ENCODE results near the gene GPHA2.

Gene GPHA2

DNA sequence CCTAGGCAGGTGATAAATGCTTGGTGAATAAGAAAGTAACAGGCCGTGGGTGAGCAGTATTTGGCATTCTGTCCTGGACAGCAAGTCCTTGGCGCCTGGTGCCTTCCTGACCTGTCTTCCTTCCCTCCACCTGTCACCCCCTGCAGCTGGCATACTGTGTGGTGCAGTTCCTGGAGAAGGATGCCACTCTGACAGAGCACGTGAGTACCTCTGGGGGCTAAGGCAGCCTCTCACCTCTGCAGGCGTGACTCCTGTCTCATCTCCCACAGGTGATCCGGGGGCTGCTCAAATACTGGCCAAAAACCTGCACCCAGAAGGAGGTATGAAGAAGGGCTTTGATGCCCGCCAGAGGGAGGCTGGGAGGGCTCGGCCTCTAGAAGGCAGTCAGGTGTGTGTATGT is 4.4 kb downstream of the GPHA2 start:
- Histone ChIP-seq H3K9me2 (replicated peaks; ENCODE audit: insufficient read depth, low read length) (no peaks in the 10 kb centered on the region), H3K79me2 (ENCODE audit: low read length) (no peaks in the 10 kb centered on the region), H3K27ac (ENCODE audit: low read length) (no peak overlapping the region), H3K36me3 (replicated peaks; ENCODE audit: insufficient read depth, low read length) (no peaks in the 10 kb centered on the region), H3K27me3 (replicated peaks; ENCODE audit: insufficient read depth, low read length) (no peaks in the 10 kb centered on the region), H2AFZ (ENCODE audit: low read length) (no peak overlapping the region), H3F3A (ENCODE audit: insufficient read depth, low read length) (no peaks in the 10 kb centered on the region), H3K9me3 (replicated peaks; ENCODE audit: insufficient read depth, low read length) (no peaks in the 10 kb centered on the region), H4K20me1 (ENCODE audit: insufficient read depth, low read length) (no peaks in the 10 kb centered on the region), H3K9ac (ENCODE audit: low read length) (no peak overlapping the region), H3K4me2 (ENCODE audit: low read depth, low read length) (no peak overlapping the region), H3K4me3 (ENCODE audit: low read length) (no peak overlapping the region), H3K4me1 (ENCODE audit: low read length) (no peaks in the 10 kb centered on the region)
- TF ChIP-seq EZH2 (optimal IDR thresholded peaks at IDR 0.05; ENCODE audit: low read depth, low read length) = no peak
- TF ChIP-seq, protein P1, sequence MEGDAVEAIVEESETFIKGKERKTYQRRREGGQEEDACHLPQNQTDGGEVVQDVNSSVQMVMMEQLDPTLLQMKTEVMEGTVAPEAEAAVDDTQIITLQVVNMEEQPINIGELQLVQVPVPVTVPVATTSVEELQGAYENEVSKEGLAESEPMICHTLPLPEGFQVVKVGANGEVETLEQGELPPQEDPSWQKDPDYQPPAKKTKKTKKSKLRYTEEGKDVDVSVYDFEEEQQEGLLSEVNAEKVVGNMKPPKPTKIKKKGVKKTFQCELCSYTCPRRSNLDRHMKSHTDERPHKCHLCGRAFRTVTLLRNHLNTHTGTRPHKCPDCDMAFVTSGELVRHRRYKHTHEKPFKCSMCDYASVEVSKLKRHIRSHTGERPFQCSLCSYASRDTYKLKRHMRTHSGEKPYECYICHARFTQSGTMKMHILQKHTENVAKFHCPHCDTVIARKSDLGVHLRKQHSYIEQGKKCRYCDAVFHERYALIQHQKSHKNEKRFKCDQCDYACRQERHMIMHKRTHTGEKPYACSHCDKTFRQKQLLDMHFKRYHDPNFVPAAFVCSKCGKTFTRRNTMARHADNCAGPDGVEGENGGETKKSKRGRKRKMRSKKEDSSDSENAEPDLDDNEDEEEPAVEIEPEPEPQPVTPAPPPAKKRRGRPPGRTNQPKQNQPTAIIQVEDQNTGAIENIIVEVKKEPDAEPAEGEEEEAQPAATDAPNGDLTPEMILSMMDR (IDR thresholded peaks at IDR 0.05; ENCODE audit: low read length) = no peak
- TF ChIP-seq EZH2phosphoT487 (IDR thresholded peaks at IDR 0.05; ENCODE audit: low read length) = no peak
- no peak for DNase-seq

DNA sequence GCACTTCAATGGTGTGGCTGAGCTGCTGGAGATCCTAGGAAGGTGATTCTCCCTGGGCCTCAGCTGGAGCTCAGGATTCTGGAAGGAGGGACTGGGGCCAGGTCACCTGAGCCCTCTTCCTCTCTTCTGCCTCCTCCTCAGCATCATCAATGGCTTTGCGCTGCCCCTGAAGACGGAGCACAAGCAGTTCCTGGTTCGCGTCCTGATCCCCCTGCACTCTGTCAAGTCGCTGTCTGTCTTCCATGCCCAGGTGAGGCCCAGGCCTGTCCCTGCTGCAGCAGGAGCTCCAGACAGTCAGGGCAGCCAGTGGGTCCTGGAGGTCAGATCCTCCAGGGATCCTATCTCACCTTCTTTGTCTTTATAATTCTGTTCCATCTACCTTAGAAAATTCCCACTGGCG is 5.4 kb downstream of the GPHA2 start:
- H3K4me2 ChIP-seq (ENCODE audit: low read depth, low read length) = no peak overlapping the region
- H3K4me1 ChIP-seq (ENCODE audit: low read length) = no peaks in the 10 kb centered on the region
- no peak overlapping the region for H2AFZ ChIP-seq (ENCODE audit: low read length)
- H4K20me1 ChIP-seq (ENCODE audit: insufficient read depth, low read length) = no peaks in the 10 kb centered on the region
- H3K4me3 ChIP-seq (ENCODE audit: low read length) = no peak overlapping the region
- H3F3A ChIP-seq (ENCODE audit: insufficient read depth, low read length) = no peaks in the 10 kb centered on the region
- H3K79me2 ChIP-seq (ENCODE audit: low read length) = no peaks in the 10 kb centered on the region
- H3K9me2 ChIP-seq (replicated peaks; ENCODE audit: insufficient read depth, low read length) = no peaks in the 10 kb centered on the region
- H3K9me3 ChIP-seq (replicated peaks; ENCODE audit: insufficient read depth, low read length) = no peaks in the 10 kb centered on the region
- no peak overlapping the region for H3K9ac ChIP-seq (ENCODE audit: low read length)
- no peaks in the 10 kb centered on the region for H3K36me3 ChIP-seq (replicated peaks; ENCODE audit: insufficient read depth, low read length)
- H3K27me3 ChIP-seq (replicated peaks; ENCODE audit: insufficient read depth, low read length) = no peaks in the 10 kb centered on the region
- no peak overlapping the region for H3K27ac ChIP-seq (ENCODE audit: low read length)
- TF ChIP-seq, protein P1 (IDR thresholded peaks at IDR 0.05; ENCODE audit: low read length) = no peak
- no peak for TF ChIP-seq EZH2 (optimal IDR thresholded peaks at IDR 0.05; ENCODE audit: low read depth, low read length)
- DNase-seq = no peak

GRCh38 chr11:64929625-64930024 is 6.1 kb downstream of the GPHA2 start:
- H3K4me1 ChIP-seq (ENCODE audit: low read length) = no peaks in the 10 kb centered on the region

GRCh38 chr11:64928957-64929356 is 6.7 kb downstream of the GPHA2 start:
- Histone ChIP-seq H3K27me3 (replicated peaks; ENCODE audit: insufficient read depth, low read length) (no peaks in the 10 kb centered on the region), H3K4me2 (ENCODE audit: low read depth, low read length) (no peak overlapping the region), H3K4me3 (ENCODE audit: low read length) (no peak overlapping the region), H3K79me2 (ENCODE audit: low read length) (no peaks in the 10 kb centered on the region), H3K9ac (ENCODE audit: low read length) (no peak overlapping the region), H3K9me2 (replicated peaks; ENCODE audit: insufficient read depth, low read length) (no peaks in the 10 kb centered on the region), H3K27ac (ENCODE audit: low read length) (no peak overlapping the region), H4K20me1 (ENCODE audit: insufficient read depth, low read length) (no peaks in the 10 kb centered on the region), H3K4me1 (ENCODE audit: low read length) (no peaks in the 10 kb centered on the region), H3K9me3 (replicated peaks; ENCODE audit: insufficient read depth, low read length) (no peaks in the 10 kb centered on the region), H2AFZ (ENCODE audit: low read length) (no peak overlapping the region), H3K36me3 (replicated peaks; ENCODE audit: insufficient read depth, low read length) (no peaks in the 10 kb centered on the region), H3F3A (ENCODE audit: insufficient read depth, low read length) (no peaks in the 10 kb centered on the region)
- DNase-seq = no peak
- TF ChIP-seq, protein P1 (IDR thresholded peaks at IDR 0.05; ENCODE audit: low read length) = no peak
- TF ChIP-seq EZH2phosphoT487 (IDR thresholded peaks at IDR 0.05; ENCODE audit: low read length) (no peak), EZH2 (optimal IDR thresholded peaks at IDR 0.05; ENCODE audit: low read depth, low read length) (no peak)

More at GRCh38 chr11:64929625-64930024, 6.1 kb downstream of the GPHA2 start:
- no peak overlapping the region for H2AFZ ChIP-seq (ENCODE audit: low read length)
- H3K9me2 ChIP-seq (replicated peaks; ENCODE audit: insufficient read depth, low read length) = no peaks in the 10 kb centered on the region
- H3K9ac ChIP-seq (ENCODE audit: low read length) = no peak overlapping the region
- no peak overlapping the region for H3K4me2 ChIP-seq (ENCODE audit: low read depth, low read length)
- H3F3A ChIP-seq (ENCODE audit: insufficient read depth, low read length) = no peaks in the 10 kb centered on the region
- H4K20me1 ChIP-seq (ENCODE audit: insufficient read depth, low read length) = no peaks in the 10 kb centered on the region
- no peaks in the 10 kb centered on the region for H3K9me3 ChIP-seq (replicated peaks; ENCODE audit: insufficient read depth, low read length)
- H3K27me3 ChIP-seq (replicated peaks; ENCODE audit: insufficient read depth, low read length) = no peaks in the 10 kb centered on the region
- DNase-seq = no peak
- no peak overlapping the region for H3K27ac ChIP-seq (ENCODE audit: low read length)
- H3K36me3 ChIP-seq (replicated peaks; ENCODE audit: insufficient read depth, low read length) = no peaks in the 10 kb centered on the region
- H3K79me2 ChIP-seq (ENCODE audit: low read length) = no peaks in the 10 kb centered on the region
- no peak for TF ChIP-seq EZH2 (optimal IDR thresholded peaks at IDR 0.05; ENCODE audit: low read depth, low read length)
- H3K4me3 ChIP-seq (ENCODE audit: low read length) = no peak overlapping the region
